HFFc6 (cell line): ENCODE data around the gene IHH. TPM values are rescaled to one million over a fixed set of nuclear protein-coding genes. Genes with fewer than 3 reads are reported as not detected.
A peak's percentile ranks its signal among the peaks of the same experiment; 100 is the strongest.

Source experiments
- DNase-seq: peaks from one replicate; pipeline ENCODE4 v3.0.0-alpha.2; 2018
- H3K27ac Mint-ChIP-seq: 2 replicates; pipeline ENCODE4 v1.8.0; 2020; ENCODE audit warnings: mild to moderate bottlenecking, mixed read lengths
- H3K27me3 Mint-ChIP-seq: 2 replicates; pipeline ENCODE4 v1.8.0; 2021; ENCODE audit warnings: mild to moderate bottlenecking, moderate library complexity, mixed read lengths; ENCODE audit not compliant: insufficient read depth
- H3K36me3 Mint-ChIP-seq: 2 replicates; pipeline ENCODE4 v1.8.0; 2021; ENCODE audit warnings: low read depth, mixed read lengths
- H3K4me1 Mint-ChIP-seq: 2 replicates; pipeline ENCODE4 v1.8.0; 2020; ENCODE audit warnings: low read depth, mixed read lengths
- H3K4me3 Mint-ChIP-seq: 2 replicates; pipeline ENCODE4 v1.8.0; 2020; ENCODE audit warnings: mild to moderate bottlenecking, moderate library complexity, mixed read lengths
- H3K9me3 Mint-ChIP-seq: 2 replicates; pipeline ENCODE4 v1.8.0; 2020; ENCODE audit warnings: mild to moderate bottlenecking, mixed read lengths
- CTCF ChIP-seq: fragments of 200-600 bp; sonication (generic); IDR thresholded peaks from 2 replicates; pipeline ENCODE4 v1.5.0; 2021; ENCODE audit warnings: antibody characterized with exemption, mild to moderate bottlenecking
- long read RNA-seq: library from polyadenylated mRNA; unstranded; transcript quantifications from one replicate; pipeline ENCODE4 v2.0.0, GENCODE V29; 2019
- total RNA-seq, 6 experiments: library from RNA; stranded (reverse); fragmentation: NEBNext Ultra II Directional; extraction: Animal tissue kit (Norgen Biotek cat#: 25700); gene quantifications; 2 replicates in 1 of 6; 3 replicates in 5 of 6; pipeline ENCODE4 v1.2.3, GENCODE V29; 2021

IHH gene
- total RNA-seq: not detected
- long read RNA-seq: 0 reads

- no peak for DNase-seq
- H3K27me3 Mint-ChIP-seq: peaks cover 50% of the 10 kb centered on the region
Measured at GRCh38 chr2:219060821-219061791, at the start of gene IHH. IHH (minus strand) TSS chr2:219060921; CDS start chr2:219060467, 454 bp downstream.

GRCh38 chr2:219109471-219109870 is 48.8 kb upstream of the IHH start:
- no peaks in the 10 kb centered on the region for H3K36me3 Mint-ChIP-seq
- DNase-seq: no peak
- H3K4me3 Mint-ChIP-seq: no peak overlapping the region
- H3K27ac Mint-ChIP-seq: no peak overlapping the region
- no peak for TF ChIP-seq CTCF
- H3K9me3 Mint-ChIP-seq: no peaks in the 10 kb centered on the region
- H3K27me3 Mint-ChIP-seq: peaks cover 2% of the 10 kb centered on the region; the same call in 1 of the 2 replicates
- peaks cover 6% of the 10 kb centered on the region for H3K4me1 Mint-ChIP-seq

More at GRCh38 chr2:219060821-219061791, at the start of gene IHH:
- Mint-ChIP-seq H3K9me3 (no peaks in the 10 kb centered on the region), H3K36me3 (no peaks in the 10 kb centered on the region), H3K27ac (no peak within 1 kb of the TSS), H3K4me3 (no peak within 1 kb of the TSS), H3K4me1 (peaks cover 15% of the 10 kb centered on the region)
- TF ChIP-seq CTCF: no peak

- Mint-ChIP-seq H3K36me3 (no peaks in the 10 kb centered on the region), H3K27ac (no peak overlapping the region), H3K4me1 (peaks cover 11% of the 10 kb centered on the region), H3K9me3 (no peaks in the 10 kb centered on the region), H3K4me3 (no peak overlapping the region), H3K27me3 (peaks cover 2% of the 10 kb centered on the region; the same call in 1 of the 2 replicates)
- TF ChIP-seq CTCF: no peak
- DNase-seq: no peak
Measured at GRCh38 chr2:219107758-219108157, 47.0 kb upstream of the IHH start.

- no peaks in the 10 kb centered on the region for H3K9me3 Mint-ChIP-seq
- no peaks in the 10 kb centered on the region; the same call in 1 of the 2 replicates for H3K27me3 Mint-ChIP-seq
- peaks cover 11% of the 10 kb centered on the region for H3K4me1 Mint-ChIP-seq
- no peak overlapping the region for H3K27ac Mint-ChIP-seq
- DNase-seq: no peak
- TF ChIP-seq CTCF: no peak
- H3K4me3 Mint-ChIP-seq: no peak overlapping the region
- H3K36me3 Mint-ChIP-seq: no peaks in the 10 kb centered on the region
Measured at GRCh38 chr2:219106251-219106650, 45.5 kb upstream of the IHH start.

- DNase-seq: peak; percentile 35
- Mint-ChIP-seq H3K4me1 (peaks cover 11% of the 10 kb centered on the region), H3K36me3 (no peaks in the 10 kb centered on the region), H3K9me3 (no peaks in the 10 kb centered on the region), H3K27me3 (no peaks in the 10 kb centered on the region; the same call in 1 of the 2 replicates), H3K4me3 (no peak overlapping the region), H3K27ac (no peak overlapping the region)
- peak; percentile 94 for TF ChIP-seq CTCF
Measured at GRCh38 chr2:219104107-219105035, 43.6 kb upstream of the IHH start.
